GM23338 (cell line): ENCODE results near the gene TNF.

Experiments used
- CREB1 ChIP-seq: fragments of 250-450 bp; sonication (Bioruptor Pico); IDR thresholded peaks from 2 replicates; pipeline ENCODE4 v1.5.0; 2020; ENCODE audit warnings: low read depth, mild to moderate bottlenecking, moderate library complexity
- CTCF ChIP-seq, 2 experiments: fragments of 200-600 bp in 1 of 2; sonication (generic) in 1 of 2; conservative IDR thresholded peaks; 2 replicates each; pipeline versions ENCODE4 v1.5.1 to v1.6.1; 2016 to 2017; ENCODE audit warnings: antibody characterized with exemption in 2 of 2, low read depth in 2 of 2, mild to moderate bottlenecking in 2 of 2, moderate library complexity in 1 of 2
- EZH2 ChIP-seq: fragments of 200-600 bp; sonication (generic); IDR thresholded peaks from one replicate; pipeline ENCODE4 v1.8.0; 2017; ENCODE audit warnings: antibody characterized with exemption, mild to moderate bottlenecking, low read depth; ENCODE audit not compliant: unreplicated experiment
- EZH2phosphoT487 ChIP-seq: fragments of 200-600 bp; sonication (generic); IDR thresholded peaks from one replicate; pipeline ENCODE4 v1.8.1; 2018; ENCODE audit warnings: antibody characterized with exemption; ENCODE audit not compliant: unreplicated experiment
- NANOG ChIP-seq: IDR thresholded peaks from 2 replicates; pipeline ENCODE4 v1.6.1; 2016; ENCODE audit warnings: antibody characterized with exemption, borderline replicate concordance
- POLR2AphosphoS5 ChIP-seq: IDR thresholded peaks from 2 replicates; pipeline ENCODE4 v1.6.1; 2016; ENCODE audit warnings: antibody characterized with exemption, low read depth
- REST ChIP-seq: IDR thresholded peaks from one replicate; pipeline ENCODE4 v1.6.1; 2018; ENCODE audit warnings: antibody characterized with exemption; ENCODE audit not compliant: unreplicated experiment

GRCh38 chr6:31530659-31531058 lies 44.7 kb upstream of the TNF start:
- TF ChIP-seq POLR2AphosphoS5 (no peak; the same call in 1 of the 2 replicates), CTCF (conservative IDR thresholded peaks at IDR 0.05; ENCODE audit: low read depth in 2 of 2) (no peak), EZH2 (no peak), EZH2phosphoT487 (no peak), CREB1 (no peak), REST (no peak), NANOG (no peak)
